Ectodermal cell (in vitro differentiated cells): ENCODE results near the gene GBP4.

Source experiments
- H3K27ac ChIP-seq: 2 replicates; pipeline ENCODE4 v1.7.0; 2013; ENCODE audit warnings: mild to moderate bottlenecking, low read depth, low read length; ENCODE audit not compliant: insufficient read depth, poor library complexity, severe bottlenecking
- H3K27me3 ChIP-seq: 2 replicates; pipeline ENCODE4 v1.7.0; 2013; ENCODE audit warnings: mild to moderate bottlenecking, low read length; ENCODE audit not compliant: insufficient read depth, control insufficient read depth, poor library complexity, severe bottlenecking
- H3K36me3 ChIP-seq: one replicate; pipeline ENCODE4 v1.7.0; 2013; ENCODE audit warnings: low read length; ENCODE audit not compliant: control insufficient read depth, insufficient read depth
- H3K4me1 ChIP-seq: one replicate; pipeline ENCODE4 v1.7.0; 2013; ENCODE audit warnings: low read length; ENCODE audit not compliant: control insufficient read depth, insufficient read depth
- H3K4me3 ChIP-seq: 2 replicates; pipeline ENCODE4 v1.7.0; 2013; ENCODE audit warnings: low read depth, low read length, control low read depth; ENCODE audit not compliant: insufficient read depth
- H3K9me3 ChIP-seq: 2 replicates; pipeline ENCODE4 v1.7.0; 2013; ENCODE audit warnings: mild to moderate bottlenecking, low read length, moderate library complexity; ENCODE audit not compliant: control insufficient read depth
- WGBS, 2 experiments: methylation state at CpG; one replicate each; pipeline ENCODE4 v1.1.7; 2013; ENCODE audit warnings: missing lambda C conversion rate in 2 of 2; 5-methylcytosine and 5-hydroxymethylcytosine counted together

The GBP4 gene

GRCh38 chr1:89149229-89149628 lies 49.5 kb downstream of the GBP4 start:
- WGBS, 2 experiments = 58 to 63% methylated on average over 3 of the region's 3 CpGs
- H3K4me3 ChIP-seq = no peak overlapping the region
- H3K36me3 ChIP-seq = no peaks in the 10 kb centered on the region
- no peak overlapping the region for H3K27ac ChIP-seq
- no peaks in the 10 kb centered on the region for H3K27me3 ChIP-seq
- H3K9me3 ChIP-seq = no peaks in the 10 kb centered on the region
- no peaks in the 10 kb centered on the region for H3K4me1 ChIP-seq

- Histone ChIP-seq H3K27ac (no peak overlapping the region), H3K4me3 (no peak overlapping the region), H3K9me3 (no peaks in the 10 kb centered on the region), H3K36me3 (no peaks in the 10 kb centered on the region), H3K27me3 (no peaks in the 10 kb centered on the region), H3K4me1 (no peaks in the 10 kb centered on the region)
- WGBS, 2 experiments = 97 to 98% methylated on average over 3 of the region's 3 CpGs
Measured at GRCh38 chr1:89147678-89148658, 50.8 kb downstream of the GBP4 start.

GRCh38 chr1:89146721-89147120 lies 52.0 kb downstream of the GBP4 start:
- H3K27me3 ChIP-seq = no peaks in the 10 kb centered on the region
- no peaks in the 10 kb centered on the region for H3K4me1 ChIP-seq
- WGBS, 2 experiments = 94 to 100% methylated on average over 1 to 3 of the region's 3 CpGs
- H3K9me3 ChIP-seq = no peaks in the 10 kb centered on the region
- no peak overlapping the region for H3K4me3 ChIP-seq
- no peaks in the 10 kb centered on the region for H3K36me3 ChIP-seq
- no peak overlapping the region for H3K27ac ChIP-seq

GRCh38 chr1:89143484-89143883 lies 55.3 kb downstream of the GBP4 start:
- H3K27ac ChIP-seq = no peak overlapping the region
- no peaks in the 10 kb centered on the region for H3K27me3 ChIP-seq
- H3K36me3 ChIP-seq = no peaks in the 10 kb centered on the region
- 93 to 100% methylated on average over 2 of the region's 2 CpGs for WGBS, 2 experiments
- H3K9me3 ChIP-seq = no peaks in the 10 kb centered on the region
- no peaks in the 10 kb centered on the region for H3K4me1 ChIP-seq
- H3K4me3 ChIP-seq = no peak overlapping the region

- Histone ChIP-seq H3K36me3 (no peaks in the 10 kb centered on the region), H3K4me1 (no peaks in the 10 kb centered on the region), H3K27me3 (no peaks in the 10 kb centered on the region), H3K4me3 (no peak overlapping the region), H3K9me3 (no peaks in the 10 kb centered on the region), H3K27ac (no peak overlapping the region)
- WGBS, 2 experiments = 86 to 96% methylated on average over 4 of the region's 4 CpGs
Measured at GRCh38 chr1:89142160-89142559, 56.6 kb downstream of the GBP4 start.

- Histone ChIP-seq H3K27ac (no peak overlapping the region), H3K4me1 (no peaks in the 10 kb centered on the region), H3K36me3 (no peaks in the 10 kb centered on the region), H3K9me3 (no peaks in the 10 kb centered on the region), H3K4me3 (no peak overlapping the region), H3K27me3 (no peaks in the 10 kb centered on the region)
- 90% methylated on average over 1 of the region's 1 CpG for WGBS, 2 experiments
Measured at GRCh38 chr1:89133747-89134146, 65.0 kb downstream of the GBP4 start.
